Chondrocyte (in vitro differentiated cells): ENCODE measurements around the gene SYTL3. TPM values are rescaled to one million over a fixed set of nuclear protein-coding genes. Genes with fewer than 3 reads are reported as not detected.

Experiments
- DNase-seq: peaks from one replicate; pipeline ENCODE4 v3.0.0; 2021; ENCODE audit warnings: mixed read lengths, low spot score
- H3K27ac Mint-ChIP-seq: one replicate; pipeline ENCODE4 v1.8.0; 2021; ENCODE audit warnings: mild to moderate bottlenecking, moderate library complexity, mixed read lengths; ENCODE audit not compliant: unreplicated experiment
- H3K27me3 Mint-ChIP-seq: 2 replicates; pipeline ENCODE4 v1.8.0; 2021; ENCODE audit warnings: low read depth, mixed read lengths
- H3K36me3 Mint-ChIP-seq: 2 replicates; pipeline ENCODE4 v1.8.0; 2021; ENCODE audit warnings: low read depth, mixed read lengths
- H3K4me1 Mint-ChIP-seq: 2 replicates; pipeline ENCODE4 v1.8.0; 2021; ENCODE audit warnings: low read depth, mild to moderate bottlenecking, mixed read lengths
- H3K4me3 Mint-ChIP-seq: one replicate; pipeline ENCODE4 v1.8.0; 2021; ENCODE audit warnings: mild to moderate bottlenecking, moderate library complexity, mixed read lengths; ENCODE audit not compliant: unreplicated experiment
- H3K9me3 Mint-ChIP-seq: 2 replicates; pipeline ENCODE4 v1.8.0; 2021; ENCODE audit warnings: low read depth, mixed read lengths
- CTCF ChIP-seq: fragments of 200-600 bp; sonication (generic); IDR thresholded peaks from 2 replicates; pipeline ENCODE4 v1.5.0; 2021; ENCODE audit warnings: antibody characterized with exemption, mild to moderate bottlenecking, moderate library complexity
- total RNA-seq: library from RNA; stranded (reverse); gene quantifications from 3 replicates; pipeline ENCODE4 v1.2.1, GENCODE V29; 2021

Gene SYTL3
- total RNA-seq, 1 donor from 2014 or later = 1.4 TPM

- Mint-ChIP-seq H3K4me1 (no peaks in the 10 kb centered on the region), H3K27me3 (no peaks in the 10 kb centered on the region), H3K9me3 (no peaks in the 10 kb centered on the region), H3K36me3 (peaks cover 21% of the 10 kb centered on the region), H3K27ac (no peak overlapping the region), H3K4me3 (no peak overlapping the region)
- DNase-seq = peak; percentile 17
- no peak for TF ChIP-seq CTCF
These were observed 113.1 kb downstream of the SYTL3 start for GRCh38 chr6:158762787-158763433.

GRCh38 chr6:158763434-158764182 is 113.8 kb downstream of the SYTL3 start:
- no peak for TF ChIP-seq CTCF
- Mint-ChIP-seq H3K27ac (no peak overlapping the region), H3K36me3 (peaks cover 25% of the 10 kb centered on the region), H3K4me1 (no peaks in the 10 kb centered on the region), H3K27me3 (no peaks in the 10 kb centered on the region), H3K4me3 (no peak overlapping the region), H3K9me3 (no peaks in the 10 kb centered on the region)
- no peak for DNase-seq

GRCh38 chr6:158764183-158764849 is 114.5 kb downstream of the SYTL3 start:
- Mint-ChIP-seq H3K4me3 (no peak overlapping the region), H3K36me3 (peaks cover 26% of the 10 kb centered on the region), H3K4me1 (no peaks in the 10 kb centered on the region), H3K27ac (no peak overlapping the region), H3K9me3 (no peaks in the 10 kb centered on the region), H3K27me3 (no peaks in the 10 kb centered on the region)
- TF ChIP-seq CTCF = no peak
- peak; percentile 58 for DNase-seq

- TF ChIP-seq CTCF = no peak
- Mint-ChIP-seq H3K27me3 (no peaks in the 10 kb centered on the region), H3K9me3 (no peaks in the 10 kb centered on the region), H3K27ac (no peak overlapping the region), H3K4me1 (no peaks in the 10 kb centered on the region), H3K4me3 (no peak overlapping the region), H3K36me3 (peaks cover 33% of the 10 kb centered on the region)
- peak; percentile 59 for DNase-seq
These were observed 115.1 kb downstream of the SYTL3 start for GRCh38 chr6:158764926-158765325.

GRCh38 chr6:158765499-158766068 is 115.7 kb downstream of the SYTL3 start:
- H3K36me3 Mint-ChIP-seq = peaks cover 39% of the 10 kb centered on the region
- H3K27ac Mint-ChIP-seq = no peak overlapping the region
- TF ChIP-seq CTCF = no peak
- peak; percentile 58 for DNase-seq
- H3K4me1 Mint-ChIP-seq = no peaks in the 10 kb centered on the region
- H3K4me3 Mint-ChIP-seq = no peak overlapping the region
- H3K9me3 Mint-ChIP-seq = no peaks in the 10 kb centered on the region
- H3K27me3 Mint-ChIP-seq = no peaks in the 10 kb centered on the region
